Thyroid gland (tissue), 4 donors: Measurements from ENCODE around the gene NAP1L4. TPM values are rescaled to one million over a fixed set of nuclear protein-coding genes. Genes with fewer than 3 reads are reported as not detected.
A peak's percentile ranks its signal among the peaks of the same experiment; 100 is the strongest.

Experiments
- DNase-seq, 2 donors: peaks; one replicate each; pipeline ENCODE4 v3.0.0-alpha.2; 2019
- H3K27ac ChIP-seq, 3 donors: fragments of 200-600 bp; sonication (generic); 1 replicate in 2 of 3; 2 replicates in 1 of 3; pipeline ENCODE4 v1.5.1; 2016 to 2019; ENCODE audit warnings: mild to moderate bottlenecking in 1 of 3, moderate library complexity in 1 of 3
- H3K27me3 ChIP-seq: fragments of 200-600 bp; sonication (generic); one replicate; pipeline ENCODE4 v1.5.1; 2019
- H3K36me3 ChIP-seq, 2 donors: fragments of 200-600 bp; sonication (generic); one replicate each; pipeline ENCODE4 v1.5.1; 2016 to 2019
- H3K4me1 ChIP-seq, 2 donors: fragments of 200-600 bp; sonication (generic); one replicate each; pipeline ENCODE4 v1.5.1; 2017 to 2019
- H3K4me3 ChIP-seq, 3 donors: fragments of 200-600 bp; sonication (generic); replicated peaks in 1 of 3; 1 replicate in 2 of 3; 2 replicates in 1 of 3; pipeline ENCODE4 v1.5.1; 2016; ENCODE audit warnings: mild to moderate bottlenecking in 1 of 3
- H3K9me3 ChIP-seq: fragments of 200-600 bp; sonication (generic); one replicate; pipeline ENCODE4 v1.5.1; 2017
- POLR2A ChIP-seq, 2 donors: fragments of 450-650 bp; IDR thresholded peaks; one replicate each; pipeline ENCODE4 v1.6.1; 2017; ENCODE audit warnings: antibody characterized with exemption in 2 of 2, mild to moderate bottlenecking in 2 of 2, moderate library complexity in 1 of 2
- WGBS, 2 donors: methylation state at CpG; one replicate each; pipeline ENCODE4 v1.1.5; 2017; 5-methylcytosine and 5-hydroxymethylcytosine counted together
- intact Hi-C: fragments of 100-400 bp; cut with DNase I; formaldehyde crosslinking; loops from one replicate; pipeline ENCODE4 v1.15.1; 2023
- total RNA-seq, 4 donors: library from RNA; depleted of rRNA; stranded (reverse); fragments of >200 nt; gene quantifications; one replicate each; pipeline ENCODE4 v1.2.3, GENCODE V29; 2016
- TF ChIP-seq, protein P1 (sequence below), 6 experiments: fragments of 200-600 bp in 3 of 6; fragments of 450-650 bp in 3 of 6; sonication (generic) in 3 of 6; IDR thresholded peaks; one replicate each; pipeline ENCODE4 v1.5.1; 2016 to 2019; ENCODE audit warnings: antibody characterized with exemption in 6 of 6, mild to moderate bottlenecking in 2 of 6, inconsistent platforms in 1 of 6, moderate library complexity in 1 of 6

The NAP1L4 gene
- total RNA-seq, 4 donors from 2014 or later = 104 to 117 (median 108) TPM

DNA sequence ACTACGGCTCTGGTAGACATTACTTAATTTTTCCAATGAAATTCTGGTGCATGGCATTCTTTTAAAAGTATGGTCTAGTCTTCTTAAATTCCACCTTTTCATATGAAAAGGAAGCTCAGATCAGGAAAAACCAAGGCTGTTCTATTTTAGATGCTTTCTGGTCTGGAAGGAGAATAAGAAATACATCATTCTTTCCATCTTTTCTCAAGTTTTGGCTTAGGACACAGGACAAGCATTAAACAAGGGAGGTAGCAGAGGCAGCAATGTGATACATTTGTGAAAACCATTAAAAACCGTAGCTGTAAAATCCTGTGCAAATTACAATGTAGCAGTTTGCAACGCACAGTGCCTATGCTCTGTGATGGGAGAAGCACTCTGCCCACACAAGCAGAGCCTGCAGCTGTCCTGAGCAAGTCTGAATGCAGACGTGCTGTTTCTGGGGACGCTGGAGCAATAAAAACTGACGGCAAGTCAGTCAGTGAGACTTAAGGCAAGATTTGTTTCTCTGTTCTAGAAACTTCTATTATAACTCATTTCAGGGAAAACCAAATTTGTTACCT is 23.7 kb downstream of the NAP1L4 start:
- TF ChIP-seq, protein P1, sequence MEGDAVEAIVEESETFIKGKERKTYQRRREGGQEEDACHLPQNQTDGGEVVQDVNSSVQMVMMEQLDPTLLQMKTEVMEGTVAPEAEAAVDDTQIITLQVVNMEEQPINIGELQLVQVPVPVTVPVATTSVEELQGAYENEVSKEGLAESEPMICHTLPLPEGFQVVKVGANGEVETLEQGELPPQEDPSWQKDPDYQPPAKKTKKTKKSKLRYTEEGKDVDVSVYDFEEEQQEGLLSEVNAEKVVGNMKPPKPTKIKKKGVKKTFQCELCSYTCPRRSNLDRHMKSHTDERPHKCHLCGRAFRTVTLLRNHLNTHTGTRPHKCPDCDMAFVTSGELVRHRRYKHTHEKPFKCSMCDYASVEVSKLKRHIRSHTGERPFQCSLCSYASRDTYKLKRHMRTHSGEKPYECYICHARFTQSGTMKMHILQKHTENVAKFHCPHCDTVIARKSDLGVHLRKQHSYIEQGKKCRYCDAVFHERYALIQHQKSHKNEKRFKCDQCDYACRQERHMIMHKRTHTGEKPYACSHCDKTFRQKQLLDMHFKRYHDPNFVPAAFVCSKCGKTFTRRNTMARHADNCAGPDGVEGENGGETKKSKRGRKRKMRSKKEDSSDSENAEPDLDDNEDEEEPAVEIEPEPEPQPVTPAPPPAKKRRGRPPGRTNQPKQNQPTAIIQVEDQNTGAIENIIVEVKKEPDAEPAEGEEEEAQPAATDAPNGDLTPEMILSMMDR (IDR thresholded peaks at IDR 0.05) = no peak
- no peak for TF ChIP-seq POLR2A (IDR thresholded peaks at IDR 0.05)
- H3K9me3 ChIP-seq = no peaks in the 10 kb centered on the region
- peaks cover 17 to 20% of the 10 kb centered on the region in 2 donors for H3K4me1 ChIP-seq
- DNase-seq = no peak
- H3K27me3 ChIP-seq = no peaks in the 10 kb centered on the region
- no peak overlapping the region for H3K27ac ChIP-seq
- H3K36me3 ChIP-seq = peaks cover 43 to 69% of the 10 kb centered on the region in 2 donors
- no peak overlapping the region for H3K4me3 ChIP-seq
- intact Hi-C loops = no loop called here
- WGBS, 2 donors = 78 to 92% methylated on average over 6 of the region's 6 CpGs

DNA sequence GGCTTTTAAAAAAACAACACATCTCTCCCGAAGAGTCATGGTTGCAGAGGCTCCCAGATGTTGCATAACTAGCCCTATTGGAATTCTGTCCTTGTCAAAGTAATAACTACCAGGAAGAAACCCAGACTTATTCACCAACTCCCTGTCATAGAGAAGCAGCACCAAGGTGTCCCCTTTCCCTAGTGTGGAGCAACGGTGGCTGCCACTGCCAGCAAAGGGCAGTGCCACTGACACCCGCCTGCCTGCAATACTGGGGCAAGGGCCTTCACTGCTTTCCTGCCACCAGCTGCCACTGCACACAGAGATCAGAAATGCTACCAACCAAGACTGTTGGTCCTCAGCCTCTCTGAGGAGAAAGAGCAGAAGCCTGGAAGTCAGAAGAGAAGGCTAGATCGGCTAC is 27.3 kb downstream of the NAP1L4 start:
- TF ChIP-seq, protein P1 (IDR thresholded peaks at IDR 0.05) = no peak
- TF ChIP-seq POLR2A (IDR thresholded peaks at IDR 0.05) = no peak
- H3K36me3 ChIP-seq = peaks cover 29 to 44% of the 10 kb centered on the region in 2 donors
- H3K4me3 ChIP-seq = no peak overlapping the region
- DNase-seq = peak in 1 of 2 donors; percentile 18
- intact Hi-C loops = no loop called here
- 85 to 88% methylated on average over 4 of the region's 4 CpGs for WGBS, 2 donors
- no peaks in the 10 kb centered on the region for H3K9me3 ChIP-seq
- H3K27ac ChIP-seq = peak overlapping the region in 2 of 3 donors; percentile 70 to 77
- peaks cover 17 to 20% of the 10 kb centered on the region in 2 donors for H3K4me1 ChIP-seq
- no peaks in the 10 kb centered on the region for H3K27me3 ChIP-seq

GRCh38 chr11:2963761-2964160 is 28.4 kb downstream of the NAP1L4 start:
- no peak for DNase-seq
- no peak overlapping the region for H3K27ac ChIP-seq
- intact Hi-C loops = no loop called here
- WGBS, 2 donors = 96 to 97% methylated on average over 6 of the region's 6 CpGs
- no peak overlapping the region for H3K4me3 ChIP-seq
- TF ChIP-seq, protein P1 (IDR thresholded peaks at IDR 0.05) = no peak
- TF ChIP-seq POLR2A (IDR thresholded peaks at IDR 0.05) = no peak
- H3K36me3 ChIP-seq = peaks cover 28 to 36% of the 10 kb centered on the region in 2 donors
- H3K9me3 ChIP-seq = no peaks in the 10 kb centered on the region
- no peaks in the 10 kb centered on the region for H3K27me3 ChIP-seq
- peaks cover 17 to 20% of the 10 kb centered on the region in 2 donors for H3K4me1 ChIP-seq

GRCh38 chr11:2963112-2963754 is 28.9 kb downstream of the NAP1L4 start:
- WGBS, 2 donors = 93 to 94% methylated on average over 7 of the region's 7 CpGs
- Histone ChIP-seq H3K27me3 (no peaks in the 10 kb centered on the region), H3K4me3 (no peak overlapping the region), H3K36me3 (peaks cover 29 to 36% of the 10 kb centered on the region in 2 donors), H3K27ac (no peak overlapping the region), H3K4me1 (peaks cover 17 to 20% of the 10 kb centered on the region in 2 donors), H3K9me3 (no peaks in the 10 kb centered on the region)
- TF ChIP-seq POLR2A (IDR thresholded peaks at IDR 0.05) = no peak
- TF ChIP-seq, protein P1 (IDR thresholded peaks at IDR 0.05) = no peak
- intact Hi-C loops = no loop called here
- DNase-seq = no peak

DNA sequence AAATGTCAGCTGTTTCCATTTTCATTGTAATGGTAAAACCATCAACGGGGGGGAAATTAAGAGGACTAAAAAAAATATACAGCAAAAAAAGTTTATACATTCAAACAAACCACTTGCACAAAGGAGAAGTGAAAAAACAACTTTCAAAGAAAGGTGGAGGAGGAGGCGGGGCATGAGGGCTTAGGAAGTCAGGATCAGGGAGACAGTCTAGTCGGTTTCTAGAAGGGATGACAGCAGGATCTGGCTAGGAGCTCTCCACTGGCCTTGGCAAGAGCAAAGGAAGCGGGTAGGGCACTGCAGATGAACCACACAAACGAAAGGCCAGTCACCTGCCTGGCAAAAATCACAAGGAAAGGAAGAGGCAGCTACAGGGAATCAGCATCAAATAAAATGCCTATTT is 31.0 kb downstream of the NAP1L4 start:
- intact Hi-C loops = no loop called here
- 71% methylated on average over 5 of the region's 5 CpGs for WGBS, 2 donors
- no peaks in the 10 kb centered on the region for H3K9me3 ChIP-seq
- TF ChIP-seq POLR2A (IDR thresholded peaks at IDR 0.05) = no peak
- TF ChIP-seq, protein P1 (IDR thresholded peaks at IDR 0.05) = no peak
- H3K4me3 ChIP-seq = no peak overlapping the region
- H3K27me3 ChIP-seq = no peaks in the 10 kb centered on the region
- no peak overlapping the region for H3K27ac ChIP-seq
- no peak for DNase-seq
- peaks cover 14 to 16% of the 10 kb centered on the region in 2 donors for H3K4me1 ChIP-seq
- peaks cover 48 to 55% of the 10 kb centered on the region in 2 donors for H3K36me3 ChIP-seq
